Stimulated activated CD4-positive, alpha-beta T cell treated with anti-CD3 and anti-CD28 coated beads, Interleukin-4, amount 100 ng/mL, for 48 hours (primary cell): ENCODE results near the gene C5orf34.
"Not testable (repeated sequence)": the region's sequence is repeated elsewhere in the genome, so short reads cannot be mapped to it uniquely, and the experiment has no call there.

Experiments used
- DNase-seq, 2 donors: peaks; one replicate each; pipeline ENCODE4 v3.0.0-alpha.2; 2020; ENCODE audit warnings: low read depth in 2 of 2

The C5orf34 gene, protein sequence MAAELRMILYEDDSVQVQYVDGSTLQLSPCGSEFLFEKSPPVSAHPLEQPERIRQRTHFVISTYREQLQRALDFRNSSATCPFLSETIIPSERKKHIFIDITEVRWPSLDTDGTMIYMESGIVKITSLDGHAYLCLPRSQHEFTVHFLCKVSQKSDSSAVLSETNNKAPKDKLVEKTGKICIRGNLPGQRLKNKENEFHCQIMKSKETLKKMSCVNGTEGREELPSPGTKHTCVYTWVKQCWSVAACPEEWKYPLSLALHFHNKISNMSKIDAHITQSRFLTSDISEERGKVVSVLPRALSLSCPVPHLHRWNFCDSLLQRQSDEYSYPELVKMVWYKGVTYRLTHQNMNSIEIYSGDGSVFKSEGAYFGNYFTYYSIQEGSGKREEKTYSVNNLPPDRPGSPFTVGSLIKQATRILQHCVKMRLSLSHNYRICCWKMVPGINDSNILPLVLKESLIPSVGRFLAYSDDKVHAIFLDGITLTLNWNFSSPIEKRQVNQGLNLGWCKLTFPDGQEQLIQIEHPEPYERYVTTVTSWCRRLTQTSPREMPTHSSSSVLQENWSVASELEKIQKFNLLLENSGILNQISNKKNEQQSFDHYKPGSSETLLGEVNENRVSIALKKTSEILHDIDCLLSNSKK

DNA sequence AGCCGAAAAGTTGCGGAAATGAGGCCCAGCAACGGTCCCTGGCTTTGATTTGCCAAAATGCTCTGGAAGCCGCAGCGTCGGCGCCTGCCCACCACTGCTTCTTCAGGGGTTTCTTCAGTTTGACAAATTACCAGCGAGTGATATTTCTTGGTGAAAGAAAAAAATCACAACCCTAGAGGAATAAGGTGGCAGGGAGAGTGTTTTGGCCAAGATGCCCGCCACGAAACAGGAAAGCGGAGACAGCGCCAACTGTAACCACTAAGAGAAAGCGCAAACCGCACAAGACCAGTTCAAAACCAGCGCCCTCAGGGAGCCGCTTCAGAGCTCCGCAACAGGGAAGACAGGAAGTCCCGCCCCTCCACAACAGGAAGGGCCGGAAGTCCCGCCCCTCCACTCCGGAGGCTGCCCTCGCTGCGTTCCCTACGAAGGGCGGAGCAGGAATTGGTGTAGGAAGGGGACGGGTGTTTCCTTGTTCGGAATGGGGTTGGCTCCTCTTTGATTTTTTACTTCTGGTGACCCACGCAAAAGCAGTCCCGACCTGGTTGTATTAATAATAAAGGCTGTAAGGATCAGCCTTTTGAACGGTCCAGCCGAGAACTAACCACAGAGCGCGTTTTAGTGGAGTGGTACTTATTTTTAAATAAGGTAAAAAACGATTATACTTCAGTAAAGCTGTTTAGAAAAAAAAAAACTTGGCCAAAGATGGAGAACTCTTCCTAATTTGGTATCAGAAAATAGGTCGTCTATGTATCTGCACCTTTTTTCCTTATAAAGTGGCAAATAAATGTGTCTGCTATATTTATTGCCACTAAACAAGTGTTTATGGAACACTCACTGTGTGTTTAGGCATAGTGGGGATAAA lies at the start of gene C5orf34:
Gene C5orf34 (minus strand): TSS at position 333 of the 862 bp plus-strand sequence. CDS start 5,809 bp downstream, outside the sequence.
- peak; percentile 92 to 95 for DNase-seq

DNA sequence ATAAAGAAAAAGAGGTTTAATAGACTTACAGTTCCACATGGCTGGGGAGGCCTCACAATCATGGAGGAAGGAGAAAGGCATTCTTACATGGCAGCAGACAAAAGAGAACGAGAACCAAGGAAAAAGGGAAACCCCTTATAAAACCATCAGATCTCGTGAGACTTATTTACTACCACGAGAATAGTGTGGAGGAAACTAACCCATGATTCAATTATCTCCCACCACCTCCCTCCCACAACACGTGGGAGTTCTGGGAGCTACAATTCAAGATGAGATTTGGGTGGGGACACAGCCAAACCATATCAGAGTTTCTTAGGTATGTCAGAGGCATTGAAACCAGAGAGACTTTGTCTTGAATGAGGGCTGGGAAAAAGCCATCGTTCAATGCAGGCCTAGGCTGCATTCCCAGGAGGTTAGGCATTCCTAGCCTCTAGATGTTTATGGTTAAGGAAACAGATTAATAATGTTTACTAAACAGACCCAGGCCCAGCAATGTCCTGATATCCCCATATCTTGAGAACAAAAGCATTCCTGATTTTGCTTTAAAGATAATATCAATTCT lies 49.4 kb upstream of the C5orf34 start:
- no peak for DNase-seq

DNA sequence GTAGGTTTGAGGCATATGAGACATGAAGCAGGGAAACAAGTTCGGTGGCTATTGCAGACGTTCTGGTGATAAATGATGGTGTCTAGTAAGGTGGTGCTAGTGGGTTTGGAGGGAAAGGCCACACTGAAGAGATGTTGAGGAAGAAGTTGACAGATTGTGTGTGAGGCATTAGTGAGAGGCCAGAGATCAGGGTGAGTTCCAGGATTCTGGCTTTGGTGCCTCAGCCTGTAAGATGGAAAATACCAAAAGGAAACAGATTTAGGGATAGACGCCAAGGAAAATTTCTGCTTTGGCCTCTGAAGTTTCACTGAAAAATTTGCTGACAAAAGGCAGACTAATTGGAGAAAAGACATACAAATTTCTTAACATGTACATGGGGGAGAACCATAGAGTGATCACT lies 48.4 kb upstream of the C5orf34 start:
- no peak for DNase-seq

DNA sequence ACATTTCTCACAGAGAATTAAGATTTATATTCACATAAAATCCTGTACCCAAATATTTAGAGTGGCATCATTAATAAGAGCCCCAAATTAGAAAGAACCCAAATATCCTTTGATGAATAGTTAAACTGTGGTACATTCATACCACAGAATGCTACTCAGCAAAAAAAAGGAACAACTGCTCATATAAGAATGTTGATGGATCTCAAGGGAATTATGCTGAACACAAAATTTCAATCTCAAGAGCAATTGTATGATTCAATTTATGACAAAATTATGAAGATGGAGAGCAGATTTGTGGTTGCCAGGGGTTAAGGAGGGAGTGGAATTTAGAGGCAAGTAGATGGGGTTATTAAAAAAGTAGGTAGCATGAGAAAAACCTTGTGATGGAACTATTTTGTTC lies 46.4 kb upstream of the C5orf34 start:
- no peak for DNase-seq

DNA sequence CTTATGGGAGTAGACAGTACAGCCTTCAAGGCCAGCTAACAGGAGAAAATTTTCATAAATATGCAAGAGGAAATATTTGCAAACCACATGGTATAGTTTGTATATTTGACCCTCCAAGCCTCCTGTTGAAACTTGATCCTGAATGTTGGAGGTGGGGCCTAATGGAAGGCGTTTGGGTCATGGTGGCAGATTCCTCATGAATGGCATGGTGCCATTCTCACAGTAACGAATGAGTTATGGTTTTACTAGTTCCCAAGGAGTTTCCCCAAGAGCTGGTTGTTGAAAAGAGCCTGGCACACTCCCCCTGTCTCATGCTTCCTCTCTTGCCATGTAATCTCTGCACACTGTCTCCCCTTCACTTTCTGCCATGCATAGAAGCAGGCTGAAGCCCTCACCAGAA lies 45.2 kb upstream of the C5orf34 start:
- no peak for DNase-seq

DNA sequence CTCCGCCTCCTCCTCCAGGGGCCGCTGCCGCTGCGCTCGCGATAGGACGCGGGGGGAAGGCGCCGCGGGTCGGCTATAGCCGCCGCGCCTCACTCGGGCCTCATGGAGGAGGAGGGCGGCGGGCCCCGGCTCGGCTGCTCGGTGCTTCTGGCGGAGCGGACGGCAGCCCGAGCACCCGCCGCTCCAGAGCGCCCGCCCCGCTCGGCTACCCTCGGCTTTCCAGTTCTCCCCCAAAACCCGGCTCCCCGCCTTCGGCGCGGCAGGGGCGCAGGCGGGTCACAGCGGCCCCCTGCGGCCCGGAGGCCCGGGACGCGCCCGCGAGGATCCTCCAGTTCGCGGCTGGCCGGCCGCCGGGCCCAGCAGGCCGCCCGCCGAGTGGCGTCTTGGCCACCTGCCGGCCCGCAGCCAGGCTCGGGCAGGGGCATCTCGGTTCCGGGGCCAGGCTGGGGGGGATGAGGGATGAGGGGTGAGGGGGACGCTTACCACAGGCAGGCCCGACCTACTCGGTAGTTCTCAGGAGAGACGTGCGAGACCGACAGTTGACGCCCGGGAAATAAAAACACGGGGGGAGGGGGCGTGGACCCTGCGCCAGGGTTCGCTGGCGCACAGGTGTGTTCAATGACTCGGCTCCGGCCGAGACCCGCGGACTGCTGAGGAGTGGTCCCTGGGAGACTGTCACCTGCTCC lies 42.1 kb upstream of the C5orf34 start, which contains the start of gene PAIP1:
Gene PAIP1 (minus strand): TSS at position 221 of the 686 bp plus-strand sequence. CDS start 231 bp downstream, outside the sequence.
- DNase-seq: peak; percentile 62 to 80

DNA sequence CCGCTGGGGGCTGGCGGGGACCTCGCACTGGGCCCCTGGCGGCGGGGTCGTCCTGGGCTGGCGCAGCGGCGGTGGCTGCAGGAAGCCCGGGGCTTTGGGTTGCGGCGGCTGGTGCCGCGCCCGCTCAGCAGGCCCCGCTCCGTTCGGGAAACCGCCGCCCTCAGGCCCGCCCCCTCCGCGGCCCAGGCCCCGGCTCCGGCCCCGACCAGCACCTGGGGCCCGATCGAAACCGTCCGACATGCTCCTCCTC lies 41.6 kb upstream of the C5orf34 start:
- DNase-seq: not testable (repeated sequence)

DNA sequence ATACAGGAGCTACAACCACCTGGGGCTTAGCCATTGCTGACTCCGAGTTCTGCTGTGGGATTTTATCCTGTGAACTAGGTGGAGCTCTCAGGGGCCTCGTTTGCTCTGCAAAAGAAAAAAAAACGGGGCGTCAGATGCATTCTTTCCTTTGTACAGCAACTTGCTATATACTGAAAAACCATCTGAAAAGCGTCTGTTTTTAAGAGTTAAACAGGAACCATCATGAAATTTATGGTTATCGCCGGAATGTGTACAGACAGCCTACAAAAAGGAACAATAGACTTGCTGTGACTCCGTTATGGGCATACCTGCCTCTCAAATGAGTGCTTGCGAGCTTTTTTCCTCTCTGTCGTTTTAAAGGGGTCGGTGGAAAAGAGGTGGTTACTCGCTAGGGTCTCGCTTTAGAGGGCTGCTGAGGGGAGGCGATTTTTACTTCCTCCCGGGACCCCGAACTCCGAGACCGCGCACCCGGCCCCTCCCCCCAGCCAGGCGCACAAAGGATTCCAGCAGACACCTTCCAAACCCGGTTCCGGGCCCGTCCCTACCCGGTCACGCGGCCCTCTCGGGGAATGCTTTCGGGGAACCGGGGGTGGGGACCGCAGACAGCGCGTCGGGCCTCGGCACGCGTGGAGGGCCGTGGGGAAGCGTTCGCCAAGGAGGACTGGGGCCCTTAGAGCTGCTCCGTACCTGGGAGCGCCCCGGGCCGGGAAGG lies 41.1 kb upstream of the C5orf34 start:
- peak; percentile 34 to 45 for DNase-seq

DNA sequence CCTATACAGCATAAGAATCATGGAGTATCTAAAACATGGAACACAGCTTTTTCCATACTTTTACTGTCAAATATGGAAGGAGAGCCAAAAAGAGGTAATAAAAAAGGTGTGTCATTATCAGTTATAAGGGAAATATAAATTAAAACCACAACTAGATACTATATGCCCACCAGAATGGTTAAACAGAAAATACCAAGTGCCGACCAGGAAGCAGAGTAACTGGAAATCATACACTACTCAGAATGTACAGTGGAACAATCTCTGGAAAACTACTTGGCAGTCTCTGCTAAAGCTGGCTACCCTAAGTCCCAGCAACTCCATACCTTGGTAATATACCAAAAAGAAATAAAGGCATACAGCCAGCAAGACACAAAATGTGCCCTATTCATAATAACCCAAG lies 39.5 kb upstream of the C5orf34 start:
- no peak for DNase-seq

DNA sequence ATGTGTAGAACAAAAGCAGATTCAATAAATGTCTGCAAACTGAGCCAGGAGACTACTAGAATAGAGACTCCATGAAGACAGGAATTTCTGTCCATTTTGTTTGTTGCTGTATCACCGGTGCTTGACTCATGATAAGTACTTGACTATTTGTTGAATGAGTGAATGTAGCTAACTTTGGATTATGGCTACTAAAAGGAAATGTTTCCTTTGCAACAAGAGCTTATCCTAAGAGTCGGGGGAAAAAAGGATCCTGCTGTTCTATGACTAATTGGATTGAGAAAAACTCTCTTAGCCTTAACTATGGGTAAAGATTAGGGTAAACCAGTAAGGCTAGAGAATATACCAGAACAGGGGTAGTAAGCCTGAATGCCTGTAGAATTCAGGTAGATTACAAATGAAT lies 38.4 kb upstream of the C5orf34 start:
- no peak for DNase-seq

DNA sequence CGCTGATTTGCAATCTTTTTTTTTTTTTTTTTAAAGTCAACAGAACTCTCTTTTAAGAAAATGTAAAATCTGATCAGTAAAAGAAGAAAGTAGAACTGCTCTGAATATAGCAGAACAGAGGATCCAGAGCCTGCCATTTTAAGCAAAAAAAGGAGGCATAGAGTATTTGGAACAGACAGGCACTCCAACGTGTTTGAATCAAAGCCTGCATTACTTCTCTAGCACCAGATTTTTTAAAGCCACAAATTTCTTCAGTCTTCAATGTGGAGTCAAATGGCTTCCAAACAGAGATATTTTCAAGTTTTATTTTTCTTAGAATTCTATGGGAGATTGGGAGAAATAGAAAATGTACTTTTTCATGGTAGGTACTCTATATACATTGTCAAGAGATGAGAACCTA lies 36.8 kb upstream of the C5orf34 start:
- DNase-seq: no peak

DNA sequence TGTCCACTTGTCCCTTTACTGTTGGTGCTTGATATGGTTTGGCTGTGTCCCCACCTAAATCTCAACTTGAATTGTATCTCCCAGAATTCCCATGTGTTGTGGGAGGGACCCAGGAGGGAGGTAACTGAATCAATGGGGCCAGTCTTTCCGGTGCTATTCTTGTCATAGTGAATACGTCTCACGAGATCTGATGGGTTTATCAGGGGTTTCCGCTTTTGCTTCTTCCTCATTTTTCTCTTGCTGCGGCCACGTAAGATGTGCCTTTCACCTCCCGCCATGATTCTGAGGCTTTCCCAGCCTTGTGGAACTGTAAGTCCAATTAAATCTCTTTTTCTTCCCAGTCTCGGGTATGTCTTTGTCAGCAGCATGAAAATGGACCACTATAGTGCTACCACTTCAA lies 34.3 kb upstream of the C5orf34 start:
- DNase-seq: not testable (repeated sequence)

DNA sequence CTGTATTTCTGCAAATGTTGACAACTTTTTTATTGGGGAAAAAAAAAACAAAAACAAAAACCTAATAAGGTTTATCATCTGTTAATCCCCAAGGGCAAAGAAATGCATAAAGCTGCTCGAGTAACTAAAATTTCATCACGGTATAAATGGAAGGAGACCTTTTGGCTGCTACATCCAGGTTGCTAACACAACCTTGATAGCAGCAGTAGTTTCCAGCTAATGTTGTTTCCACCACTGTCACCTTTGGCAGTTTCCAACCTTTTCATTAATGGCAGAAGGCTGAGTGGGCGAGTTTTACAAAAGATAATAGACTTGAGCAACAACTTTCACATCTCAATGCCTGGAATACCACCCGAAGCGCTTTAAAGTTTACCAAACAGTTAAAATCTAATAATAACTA lies 33.4 kb upstream of the C5orf34 start:
- DNase-seq: no peak

DNA sequence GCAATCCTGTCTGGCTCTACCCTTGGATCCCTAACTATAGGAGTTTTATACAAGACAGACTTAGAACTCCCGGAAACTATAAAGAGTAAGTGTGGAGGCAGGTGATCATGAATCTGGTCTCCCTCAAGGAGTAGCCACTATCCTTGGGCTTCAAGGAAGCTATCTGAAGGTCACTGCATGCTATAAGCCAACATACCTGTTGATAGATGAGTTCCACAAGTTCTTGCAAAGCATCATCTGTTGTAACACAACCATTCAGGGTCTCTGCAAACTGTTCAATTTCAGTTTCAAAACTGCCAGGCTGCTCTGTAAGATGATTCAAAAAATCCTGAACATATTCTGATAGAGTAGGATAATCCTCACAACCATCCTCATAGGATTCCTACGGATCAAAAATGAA lies 32.6 kb upstream of the C5orf34 start:
- DNase-seq: no peak

DNA sequence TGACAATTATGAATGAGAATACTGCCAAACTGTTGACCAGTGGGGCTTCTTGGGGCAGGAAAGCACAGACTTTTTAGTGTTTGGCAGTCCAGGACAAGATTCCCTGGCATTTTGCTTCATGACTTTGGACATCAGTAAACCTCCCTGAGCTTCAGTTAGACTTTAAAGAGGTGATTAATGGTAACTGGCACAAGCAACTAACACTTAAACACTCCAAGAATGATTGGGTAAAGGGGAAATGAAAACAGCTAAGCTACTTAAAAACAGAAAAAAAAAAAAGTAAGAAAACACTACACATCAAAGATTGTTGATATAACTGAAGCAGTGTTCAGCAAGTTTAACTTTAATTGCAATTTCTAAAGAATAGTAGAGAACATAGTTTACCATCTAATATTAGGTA lies 28.5 kb upstream of the C5orf34 start:
- no peak for DNase-seq

DNA sequence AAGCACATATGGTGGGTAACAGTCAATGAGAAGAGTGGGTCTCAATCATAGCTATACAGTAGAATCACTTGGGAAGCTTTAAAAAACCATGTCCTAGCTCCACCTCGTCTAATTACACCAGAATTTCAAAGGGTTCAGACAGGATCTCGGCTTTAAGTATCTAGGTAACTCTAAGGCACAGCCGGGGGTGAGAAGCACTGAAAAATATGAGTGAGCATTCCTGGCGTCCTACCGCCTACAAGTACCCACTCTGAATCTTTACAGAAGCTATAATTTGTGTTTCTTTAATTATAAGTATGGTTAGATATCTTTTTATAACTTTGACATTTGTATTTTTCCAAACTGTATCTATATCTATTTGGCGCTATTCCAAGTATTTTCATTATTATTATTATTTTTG lies 25.8 kb upstream of the C5orf34 start:
- no peak for DNase-seq

DNA sequence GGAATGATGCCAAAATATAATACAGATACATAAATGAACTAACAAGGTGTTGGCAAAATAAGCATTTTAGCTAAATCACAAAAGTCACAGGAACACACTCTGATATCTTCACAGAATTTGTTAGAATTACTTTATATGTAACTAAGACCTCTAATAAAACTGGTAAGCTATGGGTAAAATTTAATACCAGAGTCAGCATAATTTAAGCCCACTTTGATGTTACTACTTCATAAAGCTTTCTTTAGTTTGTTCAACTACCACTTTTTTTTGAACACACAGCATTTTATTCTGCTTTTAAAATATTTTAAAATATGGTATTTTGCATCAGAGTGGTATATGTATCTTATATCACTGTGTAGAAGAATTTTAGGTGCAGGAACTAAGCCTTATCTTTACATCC lies 22.0 kb upstream of the C5orf34 start:
- no peak for DNase-seq

DNA sequence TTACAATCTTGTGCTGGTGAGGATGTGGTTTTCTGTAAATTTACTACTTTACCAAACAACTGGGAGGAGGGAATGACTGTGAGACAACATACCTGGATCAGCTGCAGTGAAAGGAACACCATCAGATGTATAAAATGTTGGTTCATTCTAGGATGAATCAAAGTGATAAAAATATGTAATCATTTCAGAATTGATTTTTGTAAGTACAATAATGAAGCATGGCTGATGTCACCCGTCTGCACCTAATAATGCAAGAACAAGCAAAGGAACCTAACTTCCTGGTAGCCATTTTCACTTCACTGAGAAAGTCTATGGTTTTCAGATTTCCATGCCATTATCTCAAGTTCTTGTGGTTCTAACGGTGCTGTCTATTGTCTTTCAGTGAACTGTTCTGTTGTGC lies 18.7 kb upstream of the C5orf34 start:
- DNase-seq: no peak

DNA sequence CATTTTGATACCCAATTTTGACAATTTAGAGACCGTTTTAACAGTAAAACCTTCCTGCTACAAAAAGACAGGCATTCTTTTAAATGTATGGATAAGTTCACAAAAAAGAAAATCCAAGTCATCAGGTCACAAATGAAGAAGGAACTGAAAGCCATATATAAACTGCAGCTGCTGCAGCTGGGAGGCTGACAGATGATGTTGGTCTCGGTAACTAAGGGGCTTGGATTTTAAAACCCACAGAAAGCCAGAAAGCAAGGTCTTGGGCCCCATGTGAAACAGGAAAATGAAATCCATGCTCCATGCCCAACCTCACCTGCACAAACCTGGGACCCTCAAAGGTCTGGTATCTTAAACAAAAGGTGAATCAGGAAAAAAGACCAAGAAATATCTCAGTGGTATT lies 15.7 kb upstream of the C5orf34 start:
- no peak for DNase-seq

DNA sequence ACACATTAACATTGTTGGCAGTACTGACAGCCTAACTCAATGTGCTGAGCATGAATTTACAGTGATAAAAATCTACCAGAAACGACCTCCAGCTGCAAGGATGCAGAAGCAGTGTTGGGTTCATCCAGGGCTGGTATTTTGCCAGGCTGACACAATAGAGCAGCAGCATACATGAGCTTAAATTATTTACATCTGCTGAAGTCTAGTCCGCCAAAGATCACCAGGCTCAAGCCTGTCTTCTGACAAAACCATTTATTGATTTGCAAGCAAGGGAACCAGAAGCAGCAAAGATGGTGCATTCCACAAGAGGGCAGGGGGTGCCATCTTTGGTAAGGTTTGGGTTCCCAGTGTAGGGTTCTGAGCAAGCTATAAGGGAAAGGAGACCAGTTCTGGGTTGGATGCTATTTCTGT lies 8.7 kb upstream of the C5orf34 start:
- no peak for DNase-seq

DNA sequence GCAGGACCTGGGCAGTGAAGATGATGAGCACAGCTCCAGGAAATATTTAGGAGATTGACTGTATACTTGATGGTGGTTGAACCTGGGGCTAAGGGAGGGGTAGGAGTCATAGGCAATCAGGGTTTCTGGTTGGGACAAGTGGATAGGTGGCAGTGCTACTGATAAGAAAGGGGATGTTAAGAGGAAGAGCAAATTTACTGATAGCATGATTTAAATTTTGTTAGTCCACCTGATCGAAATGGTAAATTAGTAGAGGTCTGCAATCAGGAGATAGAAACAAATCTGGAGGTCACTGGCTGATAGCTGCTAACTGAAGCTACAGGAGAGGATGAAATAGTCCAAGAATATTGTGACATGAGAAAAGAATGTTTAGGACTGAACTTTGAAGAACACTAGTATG lies 5.7 kb upstream of the C5orf34 start:
- no peak for DNase-seq
